ENCODE results near the gene TSPAN32.

TSPAN32 gene

GRCh38 chr11:2272946-2273280 is 28.9 kb upstream of the TSPAN32 start:
- H3K9ac ChIP-seq (ENCODE audit: low read length), result no peak overlapping the region
- H3K4me3 ChIP-seq (ENCODE audit: low read length), result no peak overlapping the region
- no peak overlapping the region for H3K4me2 ChIP-seq (ENCODE audit: low read length)
- no peak for TF ChIP-seq EZH2phosphoT487 (IDR thresholded peaks at IDR 0.05; ENCODE audit: low read depth)
- TF ChIP-seq CTCF (IDR thresholded peaks at IDR 0.05; ENCODE audit: low read depth, low read length), result no peak
- no peaks in the 10 kb centered on the region for H3K9me3 ChIP-seq (ENCODE audit: insufficient read depth, low read length)
- H3K4me1 ChIP-seq (ENCODE audit: low read length), result no peaks in the 10 kb centered on the region
- H3K27me3 ChIP-seq (ENCODE audit: low read depth, low read length), result peaks cover 10% of the 10 kb centered on the region
- H3K36me3 ChIP-seq (replicated peaks; ENCODE audit: low read depth, low read length), result no peaks in the 10 kb centered on the region
- no peaks in the 10 kb centered on the region for H3K79me2 ChIP-seq (ENCODE audit: low read length)
- no peak overlapping the region for H2AFZ ChIP-seq (ENCODE audit: low read depth, low read length)
- H4K20me1 ChIP-seq (ENCODE audit: insufficient read depth, low read length), result no peaks in the 10 kb centered on the region
- H3K27ac ChIP-seq (ENCODE audit: low read length), result no peak overlapping the region

DNA sequence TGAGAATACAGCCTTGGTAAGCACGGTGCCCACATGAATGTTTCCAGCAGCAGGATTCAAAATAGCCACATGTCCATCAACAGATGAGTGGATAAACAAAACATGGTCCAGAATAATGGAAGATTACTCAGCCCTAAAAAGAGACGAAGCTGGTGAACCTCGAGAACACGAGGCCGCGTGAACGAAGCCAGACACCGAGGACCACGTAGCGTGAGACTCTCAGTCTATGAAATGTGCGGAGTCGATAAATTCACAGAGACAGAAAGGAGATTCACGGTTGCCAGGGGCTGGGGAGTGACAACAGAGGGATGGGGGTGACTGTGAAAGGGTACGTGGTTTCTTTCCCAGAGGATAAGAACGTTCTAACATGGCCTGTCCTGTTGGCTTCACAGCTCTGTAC is 28.5 kb upstream of the TSPAN32 start:
- Histone ChIP-seq H3K9ac (ENCODE audit: low read length) (no peak overlapping the region), H3K9me3 (ENCODE audit: insufficient read depth, low read length) (no peaks in the 10 kb centered on the region), H3K27me3 (ENCODE audit: low read depth, low read length) (peaks cover 14% of the 10 kb centered on the region), H2AFZ (ENCODE audit: low read depth, low read length) (no peak overlapping the region), H3K36me3 (replicated peaks; ENCODE audit: low read depth, low read length) (no peaks in the 10 kb centered on the region), H3K4me2 (ENCODE audit: low read length) (no peak overlapping the region), H3K4me1 (ENCODE audit: low read length) (no peaks in the 10 kb centered on the region), H3K4me3 (ENCODE audit: low read length) (no peak overlapping the region), H4K20me1 (ENCODE audit: insufficient read depth, low read length) (no peaks in the 10 kb centered on the region), H3K27ac (ENCODE audit: low read length) (no peak overlapping the region), H3K79me2 (ENCODE audit: low read length) (no peaks in the 10 kb centered on the region)
- TF ChIP-seq CTCF (IDR thresholded peaks at IDR 0.05; ENCODE audit: low read depth, low read length) (no peak), EZH2phosphoT487 (IDR thresholded peaks at IDR 0.05; ENCODE audit: low read depth) (no peak)

DNA sequence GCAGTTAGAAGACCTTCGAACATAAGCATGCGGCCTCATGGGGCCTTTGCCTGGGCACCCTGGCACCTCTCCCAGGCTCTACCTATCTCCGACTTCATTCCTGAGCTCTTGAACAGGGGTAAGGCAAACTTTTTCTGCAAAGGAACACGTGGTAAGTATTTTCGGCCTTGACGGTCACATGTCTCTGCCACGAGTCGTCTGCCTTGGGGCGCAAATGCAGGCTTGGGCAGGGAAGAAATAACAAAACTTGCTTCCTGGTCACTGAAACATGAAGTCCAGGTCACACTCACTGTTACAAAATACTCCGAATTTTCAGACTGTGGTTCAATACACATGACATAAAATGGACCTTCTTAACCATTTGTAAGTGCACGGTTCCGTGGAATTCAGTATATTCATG is 28.0 kb upstream of the TSPAN32 start:
- no peaks in the 10 kb centered on the region for H3K9me3 ChIP-seq (ENCODE audit: insufficient read depth, low read length)
- H3K4me2 ChIP-seq (ENCODE audit: low read length), result no peak overlapping the region
- H4K20me1 ChIP-seq (ENCODE audit: insufficient read depth, low read length), result no peaks in the 10 kb centered on the region
- no peaks in the 10 kb centered on the region for H3K4me1 ChIP-seq (ENCODE audit: low read length)
- H3K36me3 ChIP-seq (replicated peaks; ENCODE audit: low read depth, low read length), result no peaks in the 10 kb centered on the region
- no peak overlapping the region for H3K9ac ChIP-seq (ENCODE audit: low read length)
- no peak overlapping the region for H2AFZ ChIP-seq (ENCODE audit: low read depth, low read length)
- no peaks in the 10 kb centered on the region for H3K79me2 ChIP-seq (ENCODE audit: low read length)
- H3K4me3 ChIP-seq (ENCODE audit: low read length), result no peak overlapping the region
- no peak overlapping the region for H3K27ac ChIP-seq (ENCODE audit: low read length)
- TF ChIP-seq CTCF (IDR thresholded peaks at IDR 0.05; ENCODE audit: low read depth, low read length) (no peak), EZH2phosphoT487 (IDR thresholded peaks at IDR 0.05; ENCODE audit: low read depth) (no peak)
- peaks cover 19% of the 10 kb centered on the region for H3K27me3 ChIP-seq (ENCODE audit: low read depth, low read length)

DNA sequence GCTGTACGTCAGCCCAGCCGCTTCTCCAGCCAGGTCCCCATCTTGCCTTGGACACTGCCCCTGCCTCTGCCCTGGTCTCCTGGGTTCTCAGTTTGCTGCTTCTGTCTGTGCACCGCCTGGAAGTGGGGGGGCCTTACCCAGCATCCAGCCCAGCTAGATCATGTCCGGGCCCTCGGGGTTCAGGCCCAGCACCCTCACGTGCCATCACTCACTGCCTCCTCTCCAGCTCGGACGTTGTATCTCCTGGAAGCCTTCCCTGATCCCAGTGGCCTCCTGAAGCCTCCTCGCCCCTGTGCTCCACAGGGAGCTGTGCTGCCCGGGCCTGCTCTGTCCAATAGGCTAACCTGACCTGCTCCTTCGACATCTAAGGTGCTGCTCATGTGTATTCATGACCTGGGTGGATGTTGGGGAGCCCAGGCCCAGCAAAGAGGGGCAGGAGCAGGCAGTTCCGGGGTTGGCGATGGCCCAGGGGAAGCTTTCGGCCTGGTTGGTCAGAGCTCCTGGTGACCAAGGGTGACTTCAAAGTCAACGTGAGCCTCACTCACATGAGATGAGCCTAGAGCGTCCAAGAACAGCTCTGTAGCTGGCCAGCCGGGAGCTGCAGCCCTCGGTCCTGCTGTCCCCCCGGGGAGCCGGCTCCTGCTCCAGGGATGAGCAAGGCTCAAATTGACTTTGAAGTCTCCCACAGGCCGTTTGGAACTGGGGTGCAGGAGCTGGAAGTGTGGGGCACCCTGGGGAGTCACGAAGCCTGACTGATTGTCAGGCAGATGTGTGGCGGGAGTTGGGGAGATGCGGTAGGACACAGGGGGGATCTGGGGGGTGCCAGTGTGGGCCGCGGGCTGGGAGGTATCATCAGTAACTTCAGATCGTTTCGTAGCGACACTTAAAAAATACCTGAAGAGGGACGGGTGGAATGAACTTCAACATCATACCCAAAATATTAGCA is 26.2 kb upstream of the TSPAN32 start:
- 0 out of 2 replicates have a peak, but pooled peaks cover 5% of the 10 kb centered on the region for H3K9me3 ChIP-seq (ENCODE audit: insufficient read depth, low read length)
- no peaks in the 10 kb centered on the region for H3K4me1 ChIP-seq (ENCODE audit: low read length)
- no peak overlapping the region for H3K9ac ChIP-seq (ENCODE audit: low read length)
- H2AFZ ChIP-seq (ENCODE audit: low read depth, low read length), result no peak overlapping the region
- no peaks in the 10 kb centered on the region for H3K36me3 ChIP-seq (replicated peaks; ENCODE audit: low read depth, low read length)
- peaks cover 27% of the 10 kb centered on the region for H3K27me3 ChIP-seq (ENCODE audit: low read depth, low read length)
- no peak overlapping the region for H3K4me2 ChIP-seq (ENCODE audit: low read length)
- TF ChIP-seq EZH2phosphoT487 (IDR thresholded peaks at IDR 0.05; ENCODE audit: low read depth) (no peak), CTCF (IDR thresholded peaks at IDR 0.05; ENCODE audit: low read depth, low read length) (no peak)
- H3K4me3 ChIP-seq (ENCODE audit: low read length), result no peak overlapping the region
- no peaks in the 10 kb centered on the region for H3K79me2 ChIP-seq (ENCODE audit: low read length)
- no peak overlapping the region for H3K27ac ChIP-seq (ENCODE audit: low read length)
- no peaks in the 10 kb centered on the region for H4K20me1 ChIP-seq (ENCODE audit: insufficient read depth, low read length)

Data from OCI-LY3 (cell line).